Measurements from ENCODE around the gene MLF1.
A peak's percentile ranks its signal among the peaks of the same experiment; 100 is the strongest.
"Not testable (repeated sequence)": the region's sequence is repeated elsewhere in the genome, so short reads cannot be mapped to it uniquely, and the experiment has no call there.

MLF1 gene

GRCh38 chr3:158570999-158571702 is at the start of gene MLF1:
Gene MLF1 (plus strand): TSS chr3:158571194. CDS start chr3:158571301, 107 bp downstream.
- peak; percentile 84 for DNase-seq

- no peak for DNase-seq
These were observed 48.5 kb upstream of the MLF1 start for GRCh38 chr3:158522221-158523136.

GRCh38 chr3:158528076-158528674 is 42.8 kb upstream of the MLF1 start:
- no peak for DNase-seq

- peak; percentile 14 for DNase-seq
These were observed 39.7 kb upstream of the MLF1 start for GRCh38 chr3:158531334-158531733.

- DNase-seq, result no peak
These were observed 38.8 kb upstream of the MLF1 start for GRCh38 chr3:158532099-158532734.

GRCh38 chr3:158535918-158536317 is 35.1 kb upstream of the MLF1 start:
- DNase-seq, result no peak

GRCh38 chr3:158539414-158540014 is 31.5 kb upstream of the MLF1 start:
- peak; percentile 1 for DNase-seq

- no peak for DNase-seq
These were observed 30.9 kb upstream of the MLF1 start for GRCh38 chr3:158540066-158540465.

GRCh38 chr3:158548691-158549090 is 22.3 kb upstream of the MLF1 start:
- DNase-seq, result no peak

- not testable (repeated sequence) for DNase-seq
These were observed 21.1 kb upstream of the MLF1 start for GRCh38 chr3:158549938-158550337.

- no peak for DNase-seq
These were observed 18.9 kb upstream of the MLF1 start for GRCh38 chr3:158552124-158552523.

- DNase-seq, result no peak
These were observed 11.5 kb upstream of the MLF1 start for GRCh38 chr3:158559504-158559903.

- no peak for DNase-seq
These were observed 10.0 kb upstream of the MLF1 start for GRCh38 chr3:158560979-158561378.

GRCh38 chr3:158562674-158563073 is 8.3 kb upstream of the MLF1 start:
- no peak for DNase-seq

- no peak for DNase-seq
These were observed 7.9 kb upstream of the MLF1 start for GRCh38 chr3:158563076-158563475.

GRCh38 chr3:158565076-158565475 is 5.9 kb upstream of the MLF1 start:
- no peak for DNase-seq

GRCh38 chr3:158568784-158569183 is 2.2 kb upstream of the MLF1 start:
- no peak for DNase-seq

GRCh38 chr3:158569794-158570193 is 1.2 kb upstream of the MLF1 start:
- DNase-seq, result no peak

- DNase-seq, result no peak
These were observed 1.2 kb downstream of the MLF1 start for GRCh38 chr3:158571969-158572765.

- no peak for DNase-seq
These were observed 1.7 kb downstream of the MLF1 start for GRCh38 chr3:158572766-158573060.

GRCh38 chr3:158573714-158574113 is 2.7 kb downstream of the MLF1 start:
- DNase-seq, result no peak

- DNase-seq, result no peak
These were observed 3.7 kb downstream of the MLF1 start for GRCh38 chr3:158574646-158575045.

All from NCI-H510A (cell line).